Dedifferentiated amniotic fluid mesenchymal stem cell (primary cell): ENCODE measurements around the gene CEP85.
"Not testable (repeated sequence)": the region's sequence is repeated elsewhere in the genome, so short reads cannot be mapped to it uniquely, and the experiment has no call there.

Experiments used
- DNase-seq: peaks from one replicate; pipeline ENCODE4 v3.0.0-alpha.2; 2016; ENCODE audit errors: extremely low spot score

The CEP85 gene

GRCh38 chr1:26225033-26225831 lies 8.8 kb upstream of the CEP85 start:
- no peak for DNase-seq

GRCh38 chr1:26230682-26231081 lies 3.3 kb upstream of the CEP85 start:
- DNase-seq, result not testable (repeated sequence)

- DNase-seq, result no peak
These were observed 807 bp downstream of the CEP85 start for GRCh38 chr1:26234644-26235370.

GRCh38 chr1:26237230-26237966 lies 3.4 kb downstream of the CEP85 start:
- no peak for DNase-seq

GRCh38 chr1:26239936-26240335 lies 5.9 kb downstream of the CEP85 start:
- DNase-seq, result no peak

GRCh38 chr1:26252718-26253117 lies 18.7 kb downstream of the CEP85 start:
- DNase-seq, result no peak

- no peak for DNase-seq
These were observed 20.4 kb downstream of the CEP85 start for GRCh38 chr1:26254404-26254803.

GRCh38 chr1:26257222-26257621 lies 23.2 kb downstream of the CEP85 start:
- no peak for DNase-seq

- no peak for DNase-seq
These were observed 25.0 kb downstream of the CEP85 start for GRCh38 chr1:26259005-26259404.

GRCh38 chr1:26259578-26259977 lies 25.6 kb downstream of the CEP85 start:
- no peak for DNase-seq

GRCh38 chr1:26263212-26263611 lies 29.2 kb downstream of the CEP85 start:
- DNase-seq, result no peak

GRCh38 chr1:26265405-26265804 lies 31.4 kb downstream of the CEP85 start:
- DNase-seq, result no peak

GRCh38 chr1:26268290-26269197 lies 34.5 kb downstream of the CEP85 start:
- DNase-seq, result no peak

- no peak for DNase-seq
These were observed 35.2 kb downstream of the CEP85 start for GRCh38 chr1:26269198-26269550.

- no peak for DNase-seq
These were observed 40.9 kb downstream of the CEP85 start for GRCh38 chr1:26274801-26275425.

GRCh38 chr1:26275580-26276431 lies 41.8 kb downstream of the CEP85 start:
- peak; percentile 82 for DNase-seq

GRCh38 chr1:26276432-26276838 lies 42.4 kb downstream of the CEP85 start:
- no peak for DNase-seq

- no peak for DNase-seq
These were observed 43.3 kb downstream of the CEP85 start for GRCh38 chr1:26277261-26277661.

- DNase-seq, result no peak
These were observed 43.7 kb downstream of the CEP85 start for GRCh38 chr1:26277719-26278118.

- peak; percentile 85 for DNase-seq
These were observed 44.3 kb downstream of the CEP85 start for GRCh38 chr1:26278303-26278702.
